SK-N-MC (cell line): ENCODE measurements around the gene RNF150.

Experiments
- DNase-seq: peaks from one replicate; pipeline ENCODE4 v3.0.0-alpha.2; 2011; ENCODE audit warnings: low read depth, low spot score
- H3K27ac ChIP-seq: fragments of 200-600 bp; sonication (generic); 2 replicates; pipeline ENCODE4 v1.5.1; 2016; ENCODE audit warnings: mixed run types
- H3K36me3 ChIP-seq: fragments of 200-600 bp; sonication (generic); 2 replicates; pipeline ENCODE4 v1.6.1; 2017; ENCODE audit warnings: antibody characterized with exemption, low read length, mixed read lengths; ENCODE audit not compliant: insufficient read depth
- H3K4me3 ChIP-seq: fragments of 200-600 bp; sonication (generic); 2 replicates; pipeline ENCODE4 v1.5.1; 2016
- H3K9ac ChIP-seq: fragments of 200-600 bp; sonication (generic); 2 replicates; pipeline ENCODE4 v1.8.0; 2017; ENCODE audit warnings: mixed run types, mixed read lengths; ENCODE audit not compliant: insufficient read length
- H3K9me3 ChIP-seq: fragments of 200-600 bp; sonication (generic); 2 replicates; pipeline ENCODE4 v1.6.1; 2017; ENCODE audit warnings: low read depth, mild to moderate bottlenecking, antibody characterized with exemption, low read length, moderate library complexity, mixed read lengths
- EZH2 ChIP-seq: fragments of 200-600 bp; sonication (generic); IDR thresholded peaks from one replicate; pipeline ENCODE4 v1.6.1; 2017; ENCODE audit warnings: antibody characterized with exemption
- FOXP2 ChIP-seq: optimal IDR thresholded peaks from 2 replicates; pipeline ENCODE3; 2011; ENCODE audit warnings: mild to moderate bottlenecking, moderate library complexity; ENCODE audit not compliant: insufficient read depth; ENCODE audit errors: extremely low read length, control extremely low read depth
- POLR2AphosphoS5 ChIP-seq: IDR thresholded peaks from 2 replicates; pipeline ENCODE4 v1.6.1; 2012; ENCODE audit warnings: mild to moderate bottlenecking, low read depth, low read length, borderline replicate concordance

Gene RNF150

DNA sequence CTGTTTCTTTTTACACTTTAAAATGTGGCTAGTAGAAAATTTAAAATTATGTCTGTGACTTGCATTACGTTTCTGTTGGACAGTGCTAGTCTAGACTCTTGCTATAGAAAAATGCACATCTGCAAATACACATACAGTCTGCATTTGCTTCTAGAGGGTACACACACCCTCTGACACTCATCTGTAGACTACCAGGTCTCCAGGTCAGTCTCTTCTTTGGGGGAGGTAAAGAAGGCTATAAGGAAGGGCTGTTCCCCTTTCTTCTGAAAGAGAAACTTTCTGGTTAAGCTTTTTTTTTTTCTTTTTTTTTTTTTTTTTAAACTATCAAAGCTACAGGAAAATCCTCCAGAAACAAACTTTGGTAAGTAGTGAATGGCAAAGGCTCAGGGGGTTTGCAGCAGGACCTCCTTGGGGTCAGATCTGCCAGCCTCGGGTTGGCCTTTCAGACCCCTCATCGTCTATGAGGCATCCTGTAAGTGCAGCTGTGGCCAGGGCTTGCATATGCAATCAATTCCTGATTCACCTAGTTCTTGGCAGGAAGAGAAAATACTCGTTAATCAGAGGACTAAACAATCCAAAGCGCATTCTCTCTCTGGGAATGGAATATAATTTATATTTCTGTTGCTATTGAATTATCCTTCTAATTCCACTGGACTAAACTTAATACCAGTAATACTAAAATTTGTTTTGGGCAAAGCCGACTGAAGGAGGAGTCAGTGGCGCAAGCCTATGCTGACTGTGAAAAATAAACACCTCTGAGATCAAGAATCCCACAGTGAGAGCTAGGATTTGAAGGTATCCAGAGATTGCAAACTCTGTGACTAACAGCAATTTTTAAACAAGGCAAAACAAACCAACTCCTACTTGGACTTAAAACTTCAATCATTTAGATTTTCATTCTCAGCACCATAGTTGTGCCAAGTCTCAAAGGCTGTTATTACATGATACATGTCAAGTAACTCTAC is 267.7 kb downstream of the RNF150 start:
- TF ChIP-seq EZH2: no peak
- no peak for TF ChIP-seq POLR2AphosphoS5
- TF ChIP-seq FOXP2: no peak
- H3K9ac ChIP-seq: no peak overlapping the region
- H3K27ac ChIP-seq: no peak overlapping the region
- no peaks in the 10 kb centered on the region for H3K9me3 ChIP-seq
- H3K4me3 ChIP-seq: no peak overlapping the region
- no peak for DNase-seq
- H3K36me3 ChIP-seq: no peaks in the 10 kb centered on the region

- Histone ChIP-seq H3K36me3 (no peaks in the 10 kb centered on the region), H3K4me3 (no peak overlapping the region), H3K9ac (no peak overlapping the region), H3K9me3 (no peaks in the 10 kb centered on the region), H3K27ac (no peak overlapping the region)
- no peak for TF ChIP-seq EZH2
- no peak for TF ChIP-seq FOXP2
- no peak for TF ChIP-seq POLR2AphosphoS5
- no peak for DNase-seq
Measured at GRCh38 chr4:140863197-140863596, 270.1 kb downstream of the RNF150 start.

DNA sequence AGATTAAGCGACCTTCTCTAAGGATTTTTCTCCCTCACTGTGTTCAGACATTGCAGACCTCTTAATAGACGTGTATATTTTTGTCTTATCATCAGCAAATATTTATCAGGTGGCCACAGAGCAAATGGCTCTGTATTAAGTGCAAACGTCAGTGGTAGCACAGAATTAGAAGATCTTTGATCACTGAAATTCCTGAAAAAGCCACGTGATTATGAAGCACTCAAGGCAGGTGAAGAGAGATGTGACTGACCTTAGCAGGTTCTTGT is 271.2 kb downstream of the RNF150 start:
- TF ChIP-seq EZH2 (no peak), FOXP2 (no peak), POLR2AphosphoS5 (no peak)
- H3K36me3 ChIP-seq: no peaks in the 10 kb centered on the region
- DNase-seq: no peak
- H3K27ac ChIP-seq: no peak overlapping the region
- no peak overlapping the region for H3K4me3 ChIP-seq
- no peaks in the 10 kb centered on the region for H3K9me3 ChIP-seq
- no peak overlapping the region for H3K9ac ChIP-seq

DNA sequence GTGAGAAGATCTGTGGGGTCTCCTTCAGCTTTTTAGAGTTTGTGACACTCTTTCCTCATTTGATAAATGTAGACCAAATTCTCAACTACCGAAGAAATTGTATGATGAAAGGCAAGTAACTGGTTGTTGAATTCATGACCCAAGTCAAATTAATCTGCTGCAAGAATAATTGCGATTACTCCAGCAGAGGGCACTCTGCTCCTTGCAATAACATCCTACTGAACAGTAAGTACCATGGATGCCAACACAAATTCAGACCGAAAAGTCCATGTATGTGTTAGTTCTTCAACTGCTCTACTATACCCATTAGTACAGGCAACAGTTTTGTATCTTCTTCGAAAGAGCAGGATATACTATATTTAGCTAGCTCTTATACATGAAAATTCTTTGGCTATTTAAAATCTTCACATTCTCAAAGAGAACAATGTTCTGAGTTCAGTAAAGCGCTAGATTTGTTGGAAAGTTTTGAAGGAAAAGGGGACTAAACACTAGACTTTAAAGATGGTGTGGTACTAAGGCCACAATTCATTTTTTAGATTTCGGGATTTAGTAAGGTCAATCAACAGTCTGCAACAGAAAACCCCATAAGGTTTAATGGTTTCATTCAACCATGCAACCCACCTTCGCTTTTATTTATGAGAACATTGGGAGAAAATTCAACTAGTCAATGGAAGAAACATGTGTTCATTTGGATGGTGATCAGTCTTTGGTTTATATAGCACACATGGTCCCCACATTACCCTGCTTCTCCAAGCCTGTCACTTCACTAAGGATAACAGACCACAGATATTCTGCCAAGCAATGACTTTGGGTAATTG is 271.7 kb downstream of the RNF150 start:
- no peak overlapping the region for H3K4me3 ChIP-seq
- no peak overlapping the region for H3K27ac ChIP-seq
- DNase-seq: peak; percentile 85
- H3K36me3 ChIP-seq: no peaks in the 10 kb centered on the region
- TF ChIP-seq POLR2AphosphoS5 (no peak), FOXP2 (peak; percentile 36)
- no peaks in the 10 kb centered on the region for H3K9me3 ChIP-seq
- no peak overlapping the region for H3K9ac ChIP-seq

DNA sequence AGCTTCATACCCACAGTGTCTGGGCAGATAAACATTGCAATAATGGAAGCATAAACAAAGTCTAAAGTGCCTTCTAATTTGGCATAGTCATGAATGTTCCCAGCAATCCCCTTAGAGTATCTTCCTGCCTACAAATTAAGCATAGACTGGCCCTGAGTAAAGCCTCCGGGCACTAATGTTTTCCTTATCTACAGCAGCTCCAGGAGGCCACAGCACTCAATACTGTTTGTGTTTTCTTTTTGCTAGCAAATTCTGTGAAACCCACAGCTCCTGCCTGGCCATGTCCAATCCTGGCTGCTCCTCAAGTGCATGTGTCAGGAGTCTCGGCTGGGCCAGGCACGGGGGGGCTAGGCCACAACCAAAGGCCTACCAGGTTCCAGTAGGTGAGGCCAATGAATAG is 274.4 kb downstream of the RNF150 start:
- no peak overlapping the region for H3K27ac ChIP-seq
- no peak for DNase-seq

GRCh38 chr4:140857111-140857510 is 276.2 kb downstream of the RNF150 start:
- TF ChIP-seq FOXP2 (no peak), POLR2AphosphoS5 (no peak), EZH2 (no peak)
- Histone ChIP-seq H3K36me3 (no peaks in the 10 kb centered on the region), H3K9ac (no peak overlapping the region), H3K9me3 (no peaks in the 10 kb centered on the region), H3K4me3 (no peak overlapping the region), H3K27ac (no peak overlapping the region)
- no peak for DNase-seq

More for the DNA sequence above, 274.4 kb downstream of the RNF150 start:
- Histone ChIP-seq H3K4me3 (no peak overlapping the region), H3K9me3 (no peaks in the 10 kb centered on the region), H3K9ac (no peak overlapping the region), H3K36me3 (no peaks in the 10 kb centered on the region)
- no peak for TF ChIP-seq POLR2AphosphoS5
- no peak for TF ChIP-seq EZH2
- TF ChIP-seq FOXP2: no peak

DNA sequence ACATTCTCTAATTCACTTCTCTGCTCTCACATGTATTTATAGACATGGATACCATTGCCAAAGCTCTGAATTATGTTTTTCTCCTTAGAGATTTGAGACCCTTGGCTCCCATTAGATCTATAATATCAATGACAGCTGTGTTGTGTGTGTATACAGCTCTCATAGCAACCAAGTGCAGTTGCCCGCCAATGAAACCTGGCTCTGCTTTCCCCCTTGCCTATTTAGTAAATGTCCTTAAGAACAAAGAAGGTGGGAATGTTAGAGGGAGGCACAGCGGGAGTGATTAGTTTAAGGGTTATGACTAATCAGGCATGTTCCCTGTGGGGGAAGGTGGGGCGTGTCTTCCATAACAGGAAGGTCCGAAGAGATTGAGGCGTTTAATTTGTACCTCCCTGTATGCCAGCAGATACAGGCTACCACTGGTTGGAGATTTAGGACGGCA is 276.6 kb downstream of the RNF150 start:
- Histone ChIP-seq H3K27ac (no peak overlapping the region), H3K9me3 (no peaks in the 10 kb centered on the region), H3K4me3 (no peak overlapping the region), H3K9ac (no peak overlapping the region), H3K36me3 (no peaks in the 10 kb centered on the region)
- DNase-seq: no peak
- no peak for TF ChIP-seq EZH2
- no peak for TF ChIP-seq POLR2AphosphoS5
- TF ChIP-seq FOXP2: no peak

DNA sequence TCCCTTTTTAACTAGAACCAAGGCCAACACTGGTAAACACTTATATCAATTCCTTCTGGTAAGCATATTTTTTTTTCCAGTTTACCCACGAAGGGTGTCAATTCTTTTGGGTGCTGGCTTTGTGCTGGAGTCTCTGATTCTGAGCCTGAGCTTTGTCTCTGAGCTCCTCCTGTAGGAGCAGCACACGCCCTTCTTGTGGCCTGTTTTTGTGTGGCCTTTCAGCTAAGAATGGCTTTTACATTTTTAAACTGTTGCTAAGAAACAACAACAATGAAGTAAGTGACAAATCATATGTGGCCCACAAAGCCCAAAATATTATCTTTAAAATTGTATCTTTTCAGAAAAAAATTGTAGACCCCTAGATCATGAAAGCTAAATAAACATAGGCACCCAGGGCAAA is 279.1 kb downstream of the RNF150 start:
- H3K27ac ChIP-seq: no peak overlapping the region
- no peaks in the 10 kb centered on the region for H3K36me3 ChIP-seq
- H3K4me3 ChIP-seq: no peak overlapping the region
- TF ChIP-seq FOXP2: no peak
- no peak for TF ChIP-seq POLR2AphosphoS5
- no peak for TF ChIP-seq EZH2
- DNase-seq: no peak
- no peaks in the 10 kb centered on the region for H3K9me3 ChIP-seq
- H3K9ac ChIP-seq: no peak overlapping the region

- no peak overlapping the region for H3K4me3 ChIP-seq
- DNase-seq: no peak
- H3K27ac ChIP-seq: no peak overlapping the region
- H3K9ac ChIP-seq: no peak overlapping the region
- H3K36me3 ChIP-seq: no peaks in the 10 kb centered on the region
- TF ChIP-seq POLR2AphosphoS5 (no peak), FOXP2 (no peak), EZH2 (no peak)
- no peaks in the 10 kb centered on the region for H3K9me3 ChIP-seq
Measured at GRCh38 chr4:140851804-140852203, 281.5 kb downstream of the RNF150 start.
